MM.1S (cell line): ENCODE measurements around the gene ATP13A3.

ENCODE experiments used
- EZH2 ChIP-seq: fragments of 300-600 bp; sonication (generic); optimal IDR thresholded peaks from 2 replicates; pipeline ENCODE3; 2017; ENCODE audit warnings: low read depth, mild to moderate bottlenecking, antibody characterized with exemption, low read length, mixed read lengths
- EZH2phosphoT487 ChIP-seq: fragments of 300-600 bp; sonication (generic); IDR thresholded peaks from 2 replicates; pipeline ENCODE4 v1.6.1; 2018; ENCODE audit warnings: antibody characterized with exemption, low read length
- TF ChIP-seq, protein P1 (sequence below): fragments of 300-600 bp; sonication (generic); IDR thresholded peaks from 2 replicates; pipeline ENCODE4 v1.5.1; 2016; ENCODE audit warnings: antibody characterized with exemption, low read length, mixed read lengths

DNA sequence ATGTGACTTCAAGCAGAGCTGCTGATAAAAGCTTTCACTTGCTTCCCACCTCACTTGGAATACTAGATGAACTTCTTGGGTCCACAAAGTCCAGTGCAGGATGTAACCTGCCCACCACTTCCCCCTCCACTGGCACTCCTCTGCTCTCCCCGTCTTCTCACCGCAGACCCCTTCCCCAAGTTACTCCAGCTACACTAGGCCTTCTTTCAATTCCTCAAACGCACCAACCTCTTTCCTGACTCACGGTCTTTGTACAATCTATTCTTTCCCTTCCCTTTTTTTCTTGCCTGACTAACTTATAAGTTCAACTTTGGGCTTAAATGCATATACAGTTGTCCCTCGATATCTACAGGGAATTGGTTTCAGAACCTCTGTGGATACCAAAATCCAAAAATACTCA lies 5.2 kb upstream of the ATP13A3 start:
- TF ChIP-seq, protein P1, sequence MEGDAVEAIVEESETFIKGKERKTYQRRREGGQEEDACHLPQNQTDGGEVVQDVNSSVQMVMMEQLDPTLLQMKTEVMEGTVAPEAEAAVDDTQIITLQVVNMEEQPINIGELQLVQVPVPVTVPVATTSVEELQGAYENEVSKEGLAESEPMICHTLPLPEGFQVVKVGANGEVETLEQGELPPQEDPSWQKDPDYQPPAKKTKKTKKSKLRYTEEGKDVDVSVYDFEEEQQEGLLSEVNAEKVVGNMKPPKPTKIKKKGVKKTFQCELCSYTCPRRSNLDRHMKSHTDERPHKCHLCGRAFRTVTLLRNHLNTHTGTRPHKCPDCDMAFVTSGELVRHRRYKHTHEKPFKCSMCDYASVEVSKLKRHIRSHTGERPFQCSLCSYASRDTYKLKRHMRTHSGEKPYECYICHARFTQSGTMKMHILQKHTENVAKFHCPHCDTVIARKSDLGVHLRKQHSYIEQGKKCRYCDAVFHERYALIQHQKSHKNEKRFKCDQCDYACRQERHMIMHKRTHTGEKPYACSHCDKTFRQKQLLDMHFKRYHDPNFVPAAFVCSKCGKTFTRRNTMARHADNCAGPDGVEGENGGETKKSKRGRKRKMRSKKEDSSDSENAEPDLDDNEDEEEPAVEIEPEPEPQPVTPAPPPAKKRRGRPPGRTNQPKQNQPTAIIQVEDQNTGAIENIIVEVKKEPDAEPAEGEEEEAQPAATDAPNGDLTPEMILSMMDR = no peak
- TF ChIP-seq EZH2phosphoT487 (no peak), EZH2 (no peak)
